ENCODE data around the gene PLXDC1. TPM values are rescaled to one million over a fixed set of nuclear protein-coding genes. Genes with fewer than 3 reads are reported as not detected.
A peak's percentile ranks its signal among the peaks of the same experiment; 100 is the strongest.

Gene PLXDC1
- total RNA-seq, 1 donor from 2014 or later, result 0.60 TPM

DNA sequence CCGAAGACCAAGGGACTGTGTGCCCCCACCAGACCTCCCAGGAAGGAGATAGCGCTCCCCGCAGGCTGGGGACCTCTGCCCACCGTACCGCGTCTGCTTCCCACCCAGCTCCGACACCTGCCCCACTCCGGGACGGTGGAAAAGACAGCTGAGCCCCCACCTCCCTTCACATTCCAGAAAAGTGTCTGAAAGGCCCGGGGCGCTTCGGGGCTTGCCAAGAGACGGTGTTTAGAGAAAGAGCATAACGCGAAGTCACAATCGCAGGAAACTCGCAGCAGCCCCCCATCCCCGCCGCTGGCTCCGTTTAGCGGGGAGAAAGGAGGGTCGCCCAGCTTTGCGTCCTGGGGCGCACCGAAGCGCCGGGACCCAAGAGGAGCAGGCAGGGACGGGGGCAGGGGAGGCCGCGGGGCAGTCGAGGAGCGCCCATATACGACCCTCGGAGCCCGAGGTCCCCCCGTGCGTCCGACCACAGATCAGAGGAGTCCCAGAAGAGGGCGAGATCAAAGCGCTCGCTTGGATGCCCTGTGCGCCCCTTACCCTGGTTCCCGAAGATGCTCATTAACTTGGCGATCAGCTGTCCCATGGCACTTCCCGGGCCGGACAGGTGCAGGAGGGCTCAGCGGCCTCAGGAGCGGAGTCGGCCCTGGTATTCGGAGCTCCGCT lies 13.9 kb upstream of the PLXDC1 start:
- DNase-seq (ENCODE audit: low spot score), result no peak
- Mint-ChIP-seq H3K27ac (no peak overlapping the region), H3K4me3 (peak overlapping the region; percentile 80), H3K36me3 (ENCODE audit: low read depth) (no peaks in the 10 kb centered on the region), H3K4me1 (ENCODE audit: low read depth) (peaks cover 29% of the 10 kb centered on the region), H3K9me3 (no peaks in the 10 kb centered on the region), H3K27me3 (ENCODE audit: insufficient read depth) (peaks cover 28% of the 10 kb centered on the region)
- intact Hi-C loops (cut with micrococcal nuclease), result loop anchor here (1.0 kb wide), 1 partner anchor 10 kb away; no protein-coding TSS in a partner anchor

DNA sequence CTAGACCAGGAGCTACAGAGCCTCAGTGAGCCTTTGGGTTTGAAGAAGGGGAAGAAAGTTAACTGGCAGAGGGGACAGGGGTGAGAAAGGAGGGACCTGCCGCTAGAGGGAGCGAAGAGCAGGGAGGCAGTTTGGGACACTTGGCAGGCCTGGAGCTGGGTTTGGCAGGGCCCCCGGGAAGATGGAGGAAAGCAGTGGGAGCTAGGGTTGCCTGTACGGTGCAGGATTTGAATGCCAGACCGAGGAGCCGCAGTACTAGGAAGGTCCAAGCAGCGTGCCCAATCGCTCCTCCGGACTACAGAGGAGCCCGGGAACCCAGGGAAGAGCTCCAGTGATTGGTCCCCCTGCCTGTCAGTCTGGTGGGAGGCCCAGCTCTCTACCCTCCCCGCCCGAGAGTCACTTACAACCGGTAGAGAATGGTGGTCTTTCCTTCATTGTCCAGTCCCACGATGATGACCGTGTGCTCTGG lies 13.3 kb upstream of the PLXDC1 start:
- H3K27me3 Mint-ChIP-seq (ENCODE audit: insufficient read depth), result peaks cover 28% of the 10 kb centered on the region
- H3K36me3 Mint-ChIP-seq (ENCODE audit: low read depth), result no peaks in the 10 kb centered on the region
- DNase-seq (ENCODE audit: low spot score), result peak; percentile 62
- intact Hi-C loops (cut with micrococcal nuclease), result loop anchor here (1.0 kb wide), 3 partner anchors 10 to 80 kb away; no protein-coding TSS in a partner anchor
- peaks cover 29% of the 10 kb centered on the region for H3K4me1 Mint-ChIP-seq (ENCODE audit: low read depth)
- peak overlapping the region; percentile 80 for H3K4me3 Mint-ChIP-seq
- H3K27ac Mint-ChIP-seq, result peak overlapping the region; percentile 2
- H3K9me3 Mint-ChIP-seq, result no peaks in the 10 kb centered on the region

DNA sequence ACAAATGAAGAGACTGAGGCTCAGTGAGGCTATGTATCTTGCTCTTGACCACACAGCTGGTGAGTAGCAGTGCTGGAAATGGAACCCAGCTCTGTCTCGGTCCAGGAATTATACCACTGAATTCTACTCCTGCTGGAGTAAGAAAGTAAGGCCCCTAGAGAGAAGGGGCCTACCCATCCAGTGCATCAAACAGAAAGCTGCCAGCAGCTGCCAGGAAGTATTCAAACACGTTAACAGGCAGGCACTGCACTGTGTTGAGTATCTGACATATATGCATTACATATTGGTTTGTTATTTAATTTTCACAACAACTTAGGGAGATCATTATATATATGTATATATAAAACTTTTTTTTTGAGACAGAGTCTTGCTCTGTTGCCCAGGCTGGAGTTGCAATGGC lies 10.5 kb upstream of the PLXDC1 start:
- H3K4me1 Mint-ChIP-seq (ENCODE audit: low read depth), result peaks cover 20% of the 10 kb centered on the region
- peaks cover 25% of the 10 kb centered on the region for H3K27me3 Mint-ChIP-seq (ENCODE audit: insufficient read depth)
- no peaks in the 10 kb centered on the region for H3K36me3 Mint-ChIP-seq (ENCODE audit: low read depth)
- intact Hi-C loops (cut with micrococcal nuclease), result no loop called here
- H3K27ac Mint-ChIP-seq, result no peak overlapping the region
- H3K4me3 Mint-ChIP-seq, result no peak overlapping the region
- H3K9me3 Mint-ChIP-seq, result no peaks in the 10 kb centered on the region
- DNase-seq (ENCODE audit: low spot score), result no peak

DNA sequence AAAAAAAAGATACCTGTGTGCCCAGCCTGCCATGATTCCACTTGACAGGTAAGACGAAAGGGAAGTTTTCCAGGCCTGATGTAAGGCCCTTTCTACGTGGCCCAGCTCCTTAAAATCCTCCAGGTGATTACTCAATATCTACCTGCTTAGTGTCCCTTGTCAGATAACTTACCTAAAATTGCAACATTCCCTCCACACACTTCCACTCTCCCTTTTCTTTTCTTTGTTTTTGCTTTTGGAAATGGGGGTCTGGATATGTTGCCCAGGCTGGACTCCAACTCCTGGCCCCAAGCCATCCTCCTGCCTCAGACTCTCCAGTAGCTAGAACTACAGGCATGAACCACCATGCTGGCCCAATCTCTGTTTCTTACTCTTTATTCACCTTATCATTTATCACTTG lies 7.2 kb upstream of the PLXDC1 start:
- Mint-ChIP-seq H3K4me3 (no peak overlapping the region), H3K9me3 (no peaks in the 10 kb centered on the region), H3K36me3 (ENCODE audit: low read depth) (no peaks in the 10 kb centered on the region), H3K27ac (no peak overlapping the region), H3K4me1 (ENCODE audit: low read depth) (peaks cover 9% of the 10 kb centered on the region), H3K27me3 (ENCODE audit: insufficient read depth) (peaks cover 11% of the 10 kb centered on the region)
- no peak for DNase-seq (ENCODE audit: low spot score)
- intact Hi-C loops (cut with micrococcal nuclease), result no loop called here

DNA sequence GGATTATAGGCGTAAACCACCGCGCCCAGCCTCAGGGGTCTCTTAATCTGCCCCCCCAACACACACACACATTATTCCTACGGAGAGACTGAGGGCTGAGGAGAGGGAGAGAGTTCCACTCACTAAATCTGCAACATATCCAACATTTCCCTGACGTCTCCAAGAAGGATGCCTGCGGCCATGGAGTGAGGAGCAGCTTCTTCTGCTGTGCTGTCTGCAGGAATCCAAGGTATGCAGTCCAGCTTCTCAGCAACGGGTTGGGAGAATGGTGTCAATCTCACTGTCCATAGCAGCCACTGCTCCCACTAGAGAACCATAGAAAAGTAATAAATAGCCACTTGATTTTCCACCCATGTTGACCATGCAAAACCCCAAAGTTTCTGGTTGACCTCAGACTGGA lies 5.1 kb upstream of the PLXDC1 start:
- Mint-ChIP-seq H3K4me1 (ENCODE audit: low read depth) (peaks cover 29% of the 10 kb centered on the region), H3K27me3 (ENCODE audit: insufficient read depth) (peaks cover 24% of the 10 kb centered on the region), H3K27ac (no peak overlapping the region), H3K36me3 (ENCODE audit: low read depth) (no peaks in the 10 kb centered on the region), H3K9me3 (no peaks in the 10 kb centered on the region), H3K4me3 (no peak overlapping the region)
- intact Hi-C loops (cut with micrococcal nuclease), result no loop called here
- DNase-seq (ENCODE audit: low spot score), result no peak

DNA sequence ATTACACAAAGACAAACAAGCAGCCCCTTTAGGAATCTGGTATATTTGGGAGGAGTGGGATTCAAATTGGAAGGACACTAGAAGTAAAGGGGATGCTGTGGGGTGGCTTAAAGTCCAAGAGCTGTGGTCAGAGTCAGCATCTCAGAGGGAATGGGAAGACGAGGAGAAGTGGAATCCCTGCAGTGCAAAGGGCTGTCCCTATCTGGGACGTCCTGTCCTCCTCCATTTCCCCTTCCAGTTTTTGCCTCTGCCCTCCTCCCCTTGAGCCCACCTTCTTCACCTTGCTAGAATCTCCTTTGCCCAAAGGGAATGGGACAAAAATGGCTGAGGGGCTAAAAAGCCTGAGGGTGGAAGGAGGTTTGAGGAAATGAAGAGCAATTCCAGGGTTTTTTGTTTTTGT lies 4.2 kb upstream of the PLXDC1 start:
- DNase-seq (ENCODE audit: low spot score), result no peak
- intact Hi-C loops (cut with micrococcal nuclease), result no loop called here
- H3K4me3 Mint-ChIP-seq, result no peak overlapping the region
- no peaks in the 10 kb centered on the region for H3K9me3 Mint-ChIP-seq
- peaks cover 29% of the 10 kb centered on the region for H3K4me1 Mint-ChIP-seq (ENCODE audit: low read depth)
- H3K27me3 Mint-ChIP-seq (ENCODE audit: insufficient read depth), result peaks cover 28% of the 10 kb centered on the region
- no peaks in the 10 kb centered on the region for H3K36me3 Mint-ChIP-seq (ENCODE audit: low read depth)
- H3K27ac Mint-ChIP-seq, result no peak overlapping the region

DNA sequence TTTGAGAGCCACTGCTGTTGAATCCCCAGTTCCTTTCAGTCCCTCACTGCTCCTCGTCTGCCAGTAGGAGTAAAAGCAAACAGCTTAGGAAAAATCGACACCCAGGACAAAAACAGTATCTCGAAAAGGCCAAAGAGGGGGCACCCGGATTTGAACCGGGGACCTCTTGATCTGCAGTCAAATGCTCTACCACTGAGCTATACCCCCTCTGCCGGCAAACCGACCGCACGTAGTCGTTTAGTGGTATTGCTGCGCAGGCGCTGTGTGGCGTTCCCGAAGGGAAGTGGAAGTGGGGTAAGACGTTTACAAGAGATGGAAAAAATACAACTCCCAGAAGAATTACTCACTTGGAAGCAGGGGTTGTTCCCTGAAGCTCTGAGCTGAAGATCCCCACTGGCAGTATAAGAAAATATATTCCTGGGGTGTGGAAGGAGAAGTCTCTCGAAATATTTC lies 2.2 kb upstream of the PLXDC1 start:
- peak; percentile 88 for DNase-seq (ENCODE audit: low spot score)
- Mint-ChIP-seq H3K4me1 (ENCODE audit: low read depth) (peaks cover 29% of the 10 kb centered on the region), H3K4me3 (peak overlapping the region; percentile 98), H3K9me3 (no peaks in the 10 kb centered on the region), H3K36me3 (ENCODE audit: low read depth) (no peaks in the 10 kb centered on the region), H3K27ac (peak overlapping the region; percentile 98), H3K27me3 (ENCODE audit: insufficient read depth) (peaks cover 45% of the 10 kb centered on the region)
- intact Hi-C loops (cut with micrococcal nuclease), result loop anchor here (1.0 to 5.0 kb wide), 13 partner anchors 11 to 481 kb away; partner anchors contain the start of genes CACNB1, EPOP, PSMB3 and RPL19

DNA sequence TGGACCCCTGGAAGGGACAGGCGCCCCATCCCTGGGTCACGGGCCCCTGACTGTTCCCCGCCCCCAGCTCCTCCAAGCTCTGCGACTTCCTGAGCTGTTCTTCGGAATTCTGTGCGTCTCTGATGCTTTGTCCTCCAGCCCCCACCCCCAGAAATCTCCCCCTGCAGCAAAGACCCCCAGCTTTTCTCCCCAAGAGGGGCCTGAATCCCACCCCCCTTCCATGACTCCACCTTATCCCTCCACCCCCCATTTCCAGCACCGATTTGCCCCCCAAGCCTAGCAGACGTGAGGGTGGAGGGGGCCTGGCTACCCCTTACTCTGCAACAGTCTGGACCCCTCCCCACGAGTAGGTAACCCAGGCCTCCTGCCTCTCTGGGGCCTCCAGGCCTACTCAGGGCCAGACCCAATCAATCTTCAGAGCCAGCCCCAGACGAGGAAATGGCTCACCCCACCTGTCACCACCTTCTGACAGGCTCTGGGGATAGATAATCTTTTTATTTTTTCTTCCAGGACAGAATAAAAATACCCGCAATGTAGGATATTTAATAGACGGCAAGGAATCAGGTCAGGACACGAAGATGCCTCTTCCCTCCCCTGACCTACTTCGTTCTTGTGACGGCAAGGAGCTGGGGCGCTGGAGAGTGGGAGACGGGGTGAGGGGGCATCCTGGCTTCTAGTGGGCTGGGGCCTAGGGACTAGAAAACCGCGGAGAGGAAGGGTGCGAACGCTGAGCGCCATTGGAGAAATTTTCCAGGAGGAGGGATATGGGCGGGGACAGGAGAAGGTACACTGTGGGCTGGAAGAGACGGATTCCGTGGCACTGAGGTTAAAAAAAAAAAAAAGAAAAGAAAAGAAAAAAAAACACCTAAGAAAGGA lies 744 bp upstream of the PLXDC1 start:
- Mint-ChIP-seq H3K36me3 (ENCODE audit: low read depth) (no peaks in the 10 kb centered on the region), H3K27ac (peak overlapping the region; percentile 30), H3K27me3 (ENCODE audit: insufficient read depth) (peaks cover 53% of the 10 kb centered on the region), H3K9me3 (no peaks in the 10 kb centered on the region), H3K4me1 (ENCODE audit: low read depth) (peaks cover 29% of the 10 kb centered on the region), H3K4me3 (peak overlapping the region; percentile 98)
- no peak for DNase-seq (ENCODE audit: low spot score)
- intact Hi-C loops (cut with micrococcal nuclease), result loop anchor here (2.0 to 5.0 kb wide), 3 partner anchors 45 to 480 kb away; partner anchors contain the start of genes CACNB1 and EPOP

DNA sequence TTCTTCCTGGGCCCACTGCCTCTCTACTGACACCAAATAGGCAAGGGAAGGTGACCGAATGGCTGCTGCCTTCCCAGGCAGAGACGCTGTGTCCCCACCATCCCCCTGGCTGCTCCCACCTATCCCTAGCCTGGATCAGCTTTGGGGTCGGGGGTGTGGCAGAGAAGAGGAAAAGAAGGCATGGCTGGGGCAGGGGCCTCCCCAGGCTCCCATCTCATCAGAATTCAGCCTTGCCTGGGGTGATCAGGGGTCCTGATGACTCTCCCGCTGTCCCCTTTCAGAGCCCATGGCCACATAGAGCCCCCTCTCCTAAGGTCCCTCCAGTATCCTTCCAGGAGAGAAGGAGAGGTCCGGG lies 665 bp downstream of the PLXDC1 start:
- Mint-ChIP-seq H3K9me3 (no peaks in the 10 kb centered on the region), H3K4me1 (ENCODE audit: low read depth) (peaks cover 29% of the 10 kb centered on the region), H3K27ac (no peak overlapping the region), H3K27me3 (ENCODE audit: insufficient read depth) (peaks cover 53% of the 10 kb centered on the region), H3K4me3 (peak overlapping the region; percentile 56), H3K36me3 (ENCODE audit: low read depth) (no peaks in the 10 kb centered on the region)
- no peak for DNase-seq (ENCODE audit: low spot score)
- intact Hi-C loops (cut with micrococcal nuclease), result loop anchor here (5.0 kb wide), 1 partner anchor 478 kb away; the partner anchor contains the start of gene EPOP

DNA sequence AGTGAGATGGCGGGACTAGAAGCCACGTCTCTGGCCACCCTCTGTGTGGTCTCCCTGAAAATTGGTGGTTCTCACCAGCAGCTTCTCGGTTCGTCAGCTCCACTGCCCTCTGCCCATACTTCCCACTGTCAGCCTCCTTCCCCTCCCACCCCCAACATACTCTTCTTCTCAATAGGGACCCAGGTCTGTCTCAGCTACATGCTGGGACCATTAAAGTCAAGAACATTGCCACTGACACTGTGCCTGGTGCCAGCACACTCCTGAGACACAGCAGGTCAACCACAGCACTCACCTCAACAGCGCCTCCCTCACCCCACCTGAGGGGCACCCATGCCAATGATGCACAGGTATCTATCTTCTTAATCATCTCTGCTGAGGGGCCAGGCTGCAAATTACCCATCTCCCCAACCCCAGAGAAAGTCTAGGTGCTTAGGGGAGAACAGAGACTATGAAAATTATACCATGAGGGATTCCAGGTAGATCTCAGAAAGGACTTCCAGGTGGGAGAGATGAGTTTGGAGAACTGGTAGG lies 1.3 kb downstream of the PLXDC1 start:
- H3K36me3 Mint-ChIP-seq (ENCODE audit: low read depth), result no peaks in the 10 kb centered on the region
- H3K27me3 Mint-ChIP-seq (ENCODE audit: insufficient read depth), result peaks cover 53% of the 10 kb centered on the region
- intact Hi-C loops (cut with micrococcal nuclease), result loop anchor here (5.0 kb wide), 1 partner anchor 478 kb away; the partner anchor contains the start of gene EPOP
- no peak overlapping the region for H3K27ac Mint-ChIP-seq
- peak overlapping the region; percentile 29 for H3K4me3 Mint-ChIP-seq
- no peak for DNase-seq (ENCODE audit: low spot score)
- H3K9me3 Mint-ChIP-seq, result no peaks in the 10 kb centered on the region
- H3K4me1 Mint-ChIP-seq (ENCODE audit: low read depth), result peaks cover 29% of the 10 kb centered on the region

DNA sequence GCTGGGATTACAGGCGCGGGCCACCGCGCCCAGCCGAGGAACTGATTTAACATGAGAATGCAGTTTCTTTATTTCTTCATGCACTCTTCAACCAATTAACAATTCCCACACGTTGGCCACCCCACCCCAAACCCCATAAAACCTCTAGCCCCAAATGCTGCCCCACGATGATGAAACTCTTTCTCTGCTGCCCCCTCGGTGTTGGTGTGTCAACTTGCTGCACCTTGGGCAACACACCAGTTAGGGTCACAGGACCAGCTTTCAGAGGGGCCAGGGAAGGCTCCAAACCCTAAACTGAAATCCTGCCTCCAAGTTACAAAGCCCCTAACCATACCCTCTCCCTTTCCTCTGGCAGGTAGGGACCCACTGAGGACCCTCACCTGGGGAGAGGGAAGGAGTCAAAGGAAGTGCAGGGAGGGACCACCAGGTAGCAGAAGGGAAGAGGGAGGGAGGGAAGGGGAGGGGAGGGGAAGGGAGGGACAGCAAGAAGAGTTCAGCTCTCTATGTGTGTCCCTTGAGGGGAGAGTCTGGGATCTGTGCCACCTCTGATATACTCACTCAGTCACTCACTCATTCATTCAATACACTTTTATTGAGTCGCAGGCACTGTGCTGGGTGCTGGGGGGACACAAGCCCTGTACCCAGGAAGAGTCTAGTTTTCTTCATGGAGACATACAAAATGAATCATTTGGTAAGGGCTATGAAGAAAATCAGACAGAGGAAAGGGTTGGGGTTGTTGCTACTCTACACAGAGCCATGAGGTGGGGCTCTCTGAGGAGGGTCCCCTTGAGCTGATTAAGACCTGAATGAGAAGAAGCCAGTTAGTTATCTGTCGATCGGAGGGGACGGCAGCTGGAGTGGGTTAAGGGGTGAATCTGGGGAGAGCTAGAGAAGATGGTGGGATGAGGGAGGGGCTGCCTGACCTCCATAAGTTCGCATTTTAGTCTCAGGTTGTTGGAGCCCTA lies 3.9 kb downstream of the PLXDC1 start:
- Mint-ChIP-seq H3K4me1 (ENCODE audit: low read depth) (peaks cover 8% of the 10 kb centered on the region), H3K4me3 (no peak overlapping the region), H3K36me3 (ENCODE audit: low read depth) (no peaks in the 10 kb centered on the region), H3K27ac (no peak overlapping the region), H3K27me3 (ENCODE audit: insufficient read depth) (peaks cover 42% of the 10 kb centered on the region), H3K9me3 (no peaks in the 10 kb centered on the region)
- intact Hi-C loops (cut with micrococcal nuclease), result no loop called here
- DNase-seq (ENCODE audit: low spot score), result no peak

DNA sequence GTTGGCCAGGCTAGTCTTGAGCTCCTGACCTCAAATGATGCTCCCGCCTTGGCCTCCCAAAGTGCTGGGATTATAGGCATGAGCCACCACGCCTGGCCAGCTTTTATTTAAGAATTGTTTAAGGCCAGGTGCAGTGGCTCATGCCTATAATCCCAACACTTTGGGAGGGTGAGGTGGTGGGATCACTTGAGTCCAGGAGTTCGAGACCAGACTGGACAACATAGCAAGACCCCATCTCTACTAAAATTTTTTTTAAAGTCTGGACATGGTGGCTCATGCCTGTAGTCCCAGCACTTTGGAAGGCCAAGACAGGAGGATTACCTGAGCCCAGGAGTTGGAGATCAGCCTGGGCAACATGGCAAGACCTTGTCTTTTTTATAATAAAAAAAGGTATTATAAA lies 5.2 kb downstream of the PLXDC1 start:
- intact Hi-C loops (cut with micrococcal nuclease), result no loop called here
- peaks cover 34% of the 10 kb centered on the region for H3K27me3 Mint-ChIP-seq (ENCODE audit: insufficient read depth)
- no peak overlapping the region for H3K4me3 Mint-ChIP-seq
- no peaks in the 10 kb centered on the region for H3K9me3 Mint-ChIP-seq
- no peak for DNase-seq (ENCODE audit: low spot score)
- no peak overlapping the region for H3K27ac Mint-ChIP-seq
- H3K36me3 Mint-ChIP-seq (ENCODE audit: low read depth), result no peaks in the 10 kb centered on the region
- H3K4me1 Mint-ChIP-seq (ENCODE audit: low read depth), result no peaks in the 10 kb centered on the region
